HG03064 (cell line): ENCODE measurements around the gene IZUMO2.
"Not testable (repeated sequence)": the region's sequence is repeated elsewhere in the genome, so short reads cannot be mapped to it uniquely, and the experiment has no call there.

ENCODE experiments used
- ATAC-seq: cut with Tn5 transposase; IDR thresholded peaks from one replicate; pipeline ENCODE4 v1.9.1; 2021; ENCODE audit warnings: low read depth; ENCODE audit not compliant: unreplicated experiment

IZUMO2 gene

GRCh38 chr19:50187937-50188336 is 24.9 kb upstream of the IZUMO2 start:
- ATAC-seq: no peak

DNA sequence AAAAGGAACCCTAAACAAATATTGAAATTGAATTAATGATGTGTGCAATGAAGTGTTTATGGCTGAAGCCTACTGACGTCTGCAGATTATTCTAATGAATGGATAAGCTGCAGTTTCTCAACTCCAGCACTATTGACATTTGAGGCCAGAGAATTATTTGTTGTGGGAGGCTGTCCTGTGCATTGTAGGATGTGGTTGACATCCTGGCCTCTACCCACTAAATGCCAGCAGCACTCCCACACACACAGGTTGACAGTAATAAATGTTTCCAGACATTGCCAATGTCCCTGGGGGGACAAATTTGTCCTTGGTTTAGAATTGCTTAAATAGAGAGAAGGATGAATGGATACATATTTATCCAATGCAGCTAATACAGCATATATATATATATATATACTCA is 21.1 kb upstream of the IZUMO2 start:
- ATAC-seq: no peak

DNA sequence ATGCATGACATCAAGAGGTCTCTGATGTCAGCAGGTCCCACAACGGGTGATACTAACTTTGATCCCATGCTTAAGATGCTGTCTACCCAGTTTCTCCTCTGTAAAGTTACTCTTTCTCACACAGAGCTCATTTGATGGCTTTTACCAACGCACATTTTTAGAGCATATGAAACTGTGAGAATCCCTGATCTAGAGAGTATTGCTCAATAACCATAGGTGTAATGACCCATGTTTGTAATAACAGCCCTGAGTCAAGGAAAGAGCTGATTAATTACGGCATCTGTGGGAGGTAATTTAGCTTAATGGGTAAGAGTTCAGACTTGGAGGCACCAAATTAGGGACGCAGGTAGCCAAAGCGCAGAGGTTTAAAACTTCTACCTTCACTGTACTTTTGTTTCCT is 18.0 kb upstream of the IZUMO2 start:
- ATAC-seq: no peak

DNA sequence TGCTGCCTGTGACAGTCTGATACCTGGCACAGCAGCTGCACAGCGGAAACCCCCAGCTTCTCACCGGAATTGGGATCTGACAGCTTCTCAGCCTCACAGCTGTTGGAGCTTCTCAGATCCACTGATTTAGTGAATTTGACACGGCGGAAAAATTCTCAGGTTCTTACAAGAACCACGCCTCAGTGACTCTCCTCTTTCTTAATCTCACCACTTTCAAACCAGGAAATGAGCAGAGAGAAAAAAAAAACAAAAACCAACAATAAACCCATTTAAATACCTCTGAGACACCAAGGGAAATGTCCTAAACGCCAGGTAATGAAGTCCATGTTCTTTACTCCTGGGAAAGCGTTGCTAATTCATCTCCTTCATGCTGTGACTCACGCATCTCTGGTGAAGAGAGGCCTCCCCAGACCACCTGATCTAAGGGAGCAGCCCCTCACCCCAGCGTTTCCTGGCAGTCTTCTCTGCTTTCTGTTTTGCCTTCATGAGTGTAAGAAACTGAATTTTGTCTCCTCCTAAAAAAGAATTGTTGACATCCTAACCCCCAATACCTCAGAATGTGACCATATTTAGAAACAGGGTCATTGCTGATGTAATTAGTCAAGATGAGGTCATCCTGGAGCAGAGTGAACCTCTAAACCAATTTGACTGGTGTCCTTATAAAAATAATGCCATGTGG is 15.9 kb upstream of the IZUMO2 start:
- no peak for ATAC-seq

DNA sequence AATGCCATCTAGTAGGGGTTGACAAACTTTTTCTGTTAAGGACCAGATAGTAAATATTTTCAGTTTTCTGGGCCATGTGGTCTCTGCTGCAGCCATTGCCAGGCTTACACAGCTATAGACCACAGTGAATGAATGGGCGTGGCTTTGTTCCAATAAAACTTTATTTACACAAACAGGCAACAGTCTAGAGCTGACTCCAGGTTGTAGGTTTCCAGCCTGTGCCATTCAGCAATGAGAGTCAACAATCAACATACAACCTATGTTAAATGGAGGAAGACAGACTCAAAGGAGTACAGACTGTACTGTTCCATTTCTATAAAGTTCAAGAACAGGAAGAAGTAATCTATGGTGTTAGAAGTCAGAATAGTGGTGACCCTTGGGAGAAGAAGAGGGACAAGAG is 15.2 kb upstream of the IZUMO2 start:
- ATAC-seq: no peak

- ATAC-seq: no peak
Observed at GRCh38 chr19:50176775-50177174, 13.7 kb upstream of the IZUMO2 start.

- no peak for ATAC-seq
Observed at GRCh38 chr19:50175924-50176323, 12.8 kb upstream of the IZUMO2 start.

DNA sequence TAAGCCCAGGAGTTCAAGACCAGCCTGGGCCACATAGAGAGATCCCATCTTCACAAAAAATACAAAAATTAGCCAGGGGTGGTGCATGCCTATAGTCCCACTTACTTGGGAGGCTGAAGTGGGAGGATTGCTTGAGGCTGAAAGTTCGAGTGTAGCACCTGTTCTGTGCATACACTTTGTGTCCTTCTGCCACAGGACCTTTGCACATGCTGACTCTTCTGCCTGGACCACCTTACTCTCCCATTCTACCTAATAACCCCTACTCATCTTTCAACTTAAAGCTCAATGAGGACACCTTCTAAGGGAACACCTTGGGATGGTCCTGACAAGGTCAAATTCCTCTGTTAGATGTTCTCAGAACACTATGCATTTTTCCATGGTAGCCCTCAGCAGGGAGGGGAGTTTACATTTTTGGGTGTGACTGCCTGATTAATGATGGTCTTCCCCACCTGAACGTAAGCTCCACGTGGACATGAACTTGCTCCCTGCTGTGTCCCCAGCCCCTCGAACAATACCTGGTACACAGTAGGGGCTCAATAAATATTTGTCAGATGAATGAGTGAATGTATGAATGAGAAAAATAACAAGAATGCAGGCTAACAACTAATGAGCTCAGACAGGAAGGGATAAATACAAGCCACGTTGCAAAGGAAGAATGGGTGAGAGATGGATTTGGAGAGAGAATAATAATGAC is 11.2 kb upstream of the IZUMO2 start:
- no peak for ATAC-seq

GRCh38 chr19:50173127-50173526 is 10.0 kb upstream of the IZUMO2 start:
- ATAC-seq: no peak

DNA sequence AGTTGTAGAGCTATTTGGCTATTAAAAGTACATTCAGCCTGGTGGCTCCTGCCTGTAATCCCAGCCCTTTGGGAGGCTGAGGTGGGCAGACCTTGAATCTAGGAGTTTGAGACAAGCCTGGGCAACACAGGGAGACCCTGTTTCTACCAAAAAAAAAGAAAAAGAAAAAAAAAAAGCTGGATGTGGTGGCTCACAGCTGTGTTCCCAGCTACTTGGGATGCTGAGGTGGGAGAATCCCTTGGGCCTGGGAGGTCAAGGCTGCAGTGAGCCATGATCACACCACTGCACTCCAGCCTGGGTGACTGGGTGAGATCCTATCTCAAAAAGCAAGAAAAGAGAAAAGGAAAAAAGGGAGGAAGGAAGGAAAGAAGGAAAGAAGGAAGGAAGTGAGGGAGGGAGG is 9.6 kb upstream of the IZUMO2 start:
- no peak for ATAC-seq

GRCh38 chr19:50171752-50172151 is 8.7 kb upstream of the IZUMO2 start:
- no peak for ATAC-seq

DNA sequence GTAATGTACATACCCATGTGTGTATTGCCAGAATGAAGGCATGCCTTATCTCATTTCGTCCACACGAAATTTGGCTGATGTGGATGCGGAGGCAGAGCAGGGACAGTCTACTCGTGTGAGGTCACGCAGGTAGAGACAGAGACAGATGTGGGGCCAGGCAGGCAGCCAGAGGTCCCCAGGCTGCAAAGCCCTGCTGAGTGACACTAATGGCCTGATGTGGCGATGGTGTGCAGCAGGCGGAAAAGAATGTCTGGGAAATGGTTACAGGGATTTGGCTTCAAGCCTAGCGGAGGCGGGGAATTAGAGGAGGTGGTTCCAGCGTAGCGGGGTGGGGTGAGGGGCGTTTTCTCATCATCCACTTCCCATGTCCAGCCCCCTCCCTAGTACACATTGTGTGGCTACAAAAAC is 4.2 kb upstream of the IZUMO2 start:
- no peak for ATAC-seq

DNA sequence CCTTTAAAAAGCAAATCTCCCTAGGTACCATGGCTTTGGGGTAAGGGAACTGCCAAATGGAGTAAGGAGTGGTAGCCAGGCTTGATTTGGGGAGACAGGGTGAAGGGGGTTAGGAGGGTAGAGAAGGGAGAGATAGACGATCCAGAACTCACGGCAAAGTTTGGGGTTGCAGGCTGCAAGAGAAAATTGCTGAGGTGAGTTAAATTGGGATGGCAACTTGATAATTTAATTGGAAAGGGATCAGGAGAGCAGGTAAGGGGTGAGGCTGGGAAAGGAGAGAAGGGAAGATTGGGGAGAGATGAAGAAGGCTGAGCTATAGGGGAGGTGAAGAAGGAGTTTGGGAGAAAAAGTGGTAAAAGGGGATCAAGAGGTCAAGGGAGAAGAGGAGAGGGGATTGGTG is 4.0 kb downstream of the IZUMO2 start:
- no peak for ATAC-seq

DNA sequence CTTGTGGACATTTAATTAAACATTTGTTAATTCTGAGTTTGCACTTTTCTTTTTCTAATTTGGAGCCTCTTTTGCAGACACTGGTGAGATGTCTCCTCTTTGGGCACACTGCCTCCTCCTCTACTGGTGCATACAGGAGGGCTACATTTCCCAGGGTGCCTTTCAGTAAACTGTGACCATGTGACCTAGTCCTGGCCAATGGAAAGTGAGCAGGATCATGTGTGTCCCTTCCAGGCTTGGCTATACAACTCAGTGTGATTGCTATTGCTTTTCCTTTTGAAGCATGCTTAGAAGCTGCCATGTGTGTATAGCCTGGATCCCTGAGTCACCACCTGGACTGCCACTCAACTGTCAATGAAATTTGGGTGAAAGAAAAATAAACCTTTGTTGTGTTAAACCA is 4.5 kb downstream of the IZUMO2 start:
- ATAC-seq: no peak

GRCh38 chr19:50155520-50156109 is 7.5 kb downstream of the IZUMO2 start:
- no peak for ATAC-seq

DNA sequence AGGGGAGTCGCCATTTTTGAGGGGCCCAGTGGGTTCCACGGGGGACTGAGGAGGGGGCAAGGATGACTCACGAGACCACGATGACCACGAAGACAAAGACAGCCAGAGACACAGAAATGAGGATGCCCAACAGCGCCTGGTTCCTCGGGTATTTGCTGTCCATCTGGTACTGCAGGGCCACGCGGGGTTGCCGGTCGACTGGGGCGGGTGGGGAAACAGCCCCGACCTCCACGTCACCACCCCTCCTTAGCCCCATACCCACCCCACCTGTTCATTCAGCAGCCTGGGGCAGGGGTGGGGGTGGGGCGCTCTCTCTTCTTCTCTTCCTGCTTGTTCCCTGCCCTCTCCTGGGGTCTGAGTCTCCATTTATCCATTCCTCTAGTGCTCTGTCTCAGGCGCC is 8.6 kb downstream of the IZUMO2 start:
- ATAC-seq: no peak

DNA sequence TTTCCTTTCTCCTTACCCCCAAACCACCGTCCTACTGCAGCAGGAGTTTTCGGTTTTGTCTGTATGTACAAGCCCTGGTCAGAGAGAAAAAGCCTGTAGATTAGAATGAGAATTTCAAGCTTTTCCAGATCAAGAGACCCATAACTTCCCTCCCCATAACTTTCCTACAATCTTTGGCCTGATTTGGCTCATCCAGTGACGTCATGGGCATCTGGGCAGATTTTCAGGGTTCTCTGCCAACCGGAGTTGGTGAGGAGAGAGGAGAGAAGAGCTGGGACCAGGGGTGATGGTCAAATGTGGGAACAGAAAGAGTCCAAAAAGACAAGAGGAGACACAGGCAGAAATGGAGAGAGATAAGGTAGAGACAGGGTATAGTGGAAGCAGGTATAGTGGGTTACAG is 10.5 kb downstream of the IZUMO2 start:
- no peak for ATAC-seq

- no peak for ATAC-seq
Observed at GRCh38 chr19:50148528-50148927, 14.6 kb downstream of the IZUMO2 start.

GRCh38 chr19:50147462-50148423 is 15.3 kb downstream of the IZUMO2 start:
- no peak for ATAC-seq

DNA sequence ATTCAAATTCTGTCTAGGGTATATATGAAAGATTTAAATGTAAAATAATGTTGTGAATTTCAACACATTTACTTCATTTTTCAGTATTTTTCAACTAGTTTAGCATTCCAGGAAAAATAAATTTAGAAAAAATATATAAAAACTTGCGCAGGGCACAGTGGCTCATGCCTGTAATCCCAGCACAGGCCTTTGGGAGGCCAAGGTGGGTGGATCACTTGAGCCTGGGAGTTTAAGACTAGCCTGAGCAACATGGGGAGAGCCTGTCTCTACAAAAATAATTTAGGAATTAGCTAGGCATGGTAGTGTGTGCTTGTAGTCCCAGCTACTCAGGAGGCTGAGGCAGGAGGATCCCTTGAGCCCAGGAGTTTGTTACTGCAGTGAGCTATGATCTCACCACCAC is 21.2 kb downstream of the IZUMO2 start:
- not testable (repeated sequence) for ATAC-seq
